Measurements from ENCODE around the gene FUT9. TPM values are rescaled to one million over a fixed set of nuclear protein-coding genes. Genes with fewer than 3 reads are reported as not detected.

FUT9 gene
- polyA plus RNA-seq, 2 of the 4 experiments (the other 2 are of a cell fraction), result not detected

DNA sequence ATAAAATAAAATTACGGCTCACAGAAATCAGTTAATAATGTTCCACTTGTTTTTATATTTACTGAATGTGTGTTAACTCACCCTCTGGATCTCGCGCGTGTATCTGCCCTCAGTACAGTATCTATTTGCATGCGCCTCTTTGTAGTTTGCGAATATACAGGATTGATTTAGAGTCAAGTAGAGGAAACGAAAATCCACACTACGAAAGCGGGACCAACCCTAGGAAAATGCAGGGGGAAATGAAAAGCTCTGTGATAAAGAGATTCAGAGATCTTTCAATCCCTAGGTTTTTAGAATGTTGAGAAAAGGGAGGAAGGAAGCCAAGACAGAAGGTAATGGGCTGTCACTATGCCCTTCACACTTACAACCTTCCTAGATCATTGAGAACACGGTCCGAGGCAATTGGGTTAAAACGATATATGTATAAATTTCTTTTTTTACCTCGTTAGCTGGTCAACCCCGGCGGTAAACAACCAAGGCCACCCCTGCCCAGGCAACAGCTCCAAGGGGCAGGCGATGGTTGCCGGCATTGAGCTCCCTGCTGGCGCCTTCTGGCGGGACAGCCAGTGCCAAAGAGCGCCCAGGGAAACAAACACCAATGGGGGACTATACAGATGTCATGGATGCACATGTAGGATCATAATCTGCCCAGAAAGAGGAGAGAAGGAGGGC is 792 bp upstream of the FUT9 start:
- ChIA-PET POLR2A (no interaction called here), CTCF (interaction anchor here (1.2 kb wide), 1 partner anchor 9 kb away, joined by 3 read pairs; no protein-coding TSS in a partner anchor)
- FAIRE-seq, result no peak
- Histone ChIP-seq H3K9me3 (no peaks in the 10 kb centered on the region), H3K4me2 (no peak overlapping the region), H3K4me1 (no peaks in the 10 kb centered on the region), H3K27ac (no peak overlapping the region), H3K4me3 (no peak overlapping the region)
- WGBS (ENCODE audit: missing lambda C conversion rate), result 35% methylated on average over 20 of the region's 20 CpGs
- TF ChIP-seq ZFP36 (IDR thresholded peaks at IDR 0.05; ENCODE audit: borderline replicate concordance, partially characterized antibody) (no peak), ATOH8 (CRISPR knock-in tag; IDR thresholded peaks at IDR 0.05; ENCODE audit: low read depth) (no peak), NR3C1 (IDR thresholded peaks at IDR 0.05) (no peak), FOSL2 (IDR thresholded peaks at IDR 0.05) (no peak), FOSL2 (CRISPR knock-in tag; IDR thresholded peaks at IDR 0.05) (no peak), CEBPB (IDR thresholded peaks at IDR 0.05) (no peak), EHMT2 (IDR thresholded peaks at IDR 0.05; ENCODE audit: low read depth) (no peak)
- no peak for DNase-seq (ENCODE audit: low read depth in 1 of 2, low spot score in 1 of 2)
- ATAC-seq, result no peak

DNA sequence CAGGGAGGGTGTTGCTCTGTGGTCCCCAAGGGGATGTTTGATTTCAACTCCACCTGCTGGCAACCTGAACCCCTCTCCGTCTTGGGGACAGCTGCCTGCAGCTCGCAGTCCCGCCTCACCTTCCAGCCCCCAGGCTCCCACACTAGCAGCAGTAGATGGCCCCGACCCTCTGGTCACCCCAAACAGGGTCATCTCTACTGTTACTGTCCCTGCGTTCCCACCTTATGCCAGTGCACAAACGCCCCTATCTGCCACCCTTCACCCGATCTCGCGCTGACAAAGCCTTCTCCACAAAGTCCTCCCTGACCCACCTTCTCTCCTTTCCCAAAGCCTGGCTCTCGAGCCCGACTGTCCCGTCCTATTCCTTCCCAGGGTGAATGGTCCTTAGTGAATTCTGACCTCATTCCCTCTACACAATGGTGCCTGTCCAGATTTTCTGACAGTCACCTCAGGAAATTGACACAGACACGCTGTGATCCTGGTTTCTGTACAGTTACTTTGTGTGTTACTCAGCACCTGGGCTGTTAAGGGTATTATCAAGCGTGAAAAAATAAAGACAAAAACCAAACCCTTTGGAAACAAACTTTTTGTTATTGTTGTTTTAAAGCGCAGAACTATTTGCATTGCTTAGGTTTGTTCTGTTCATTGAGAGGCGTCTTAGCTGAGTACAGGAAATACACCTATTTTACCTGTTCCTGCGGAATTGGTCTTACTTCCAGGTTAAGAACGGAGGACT is 728 bp downstream of the FUT9 start:
- POLR2A ChIA-PET, result no interaction called here
- no peak overlapping the region for H3K4me3 ChIP-seq
- no peak overlapping the region for H3K4me2 ChIP-seq
- H3K4me1 ChIP-seq, result no peaks in the 10 kb centered on the region
- H3K27ac ChIP-seq, result no peak overlapping the region
- TF ChIP-seq JUNB (IDR thresholded peaks at IDR 0.05), result no peak
- DNase-seq (ENCODE audit: low read depth in 1 of 2, low spot score in 1 of 2) (no peak), ATAC-seq (no peak), FAIRE-seq (no peak)
- WGBS (ENCODE audit: missing lambda C conversion rate), result 10% methylated on average over 18 of the region's 18 CpGs
- CTCF ChIA-PET, result interaction anchor here (1.0 kb wide), 1 partner anchor 10 kb away, joined by 4 read pairs; no protein-coding TSS in a partner anchor
- no peaks in the 10 kb centered on the region for H3K9me3 ChIP-seq

DNA sequence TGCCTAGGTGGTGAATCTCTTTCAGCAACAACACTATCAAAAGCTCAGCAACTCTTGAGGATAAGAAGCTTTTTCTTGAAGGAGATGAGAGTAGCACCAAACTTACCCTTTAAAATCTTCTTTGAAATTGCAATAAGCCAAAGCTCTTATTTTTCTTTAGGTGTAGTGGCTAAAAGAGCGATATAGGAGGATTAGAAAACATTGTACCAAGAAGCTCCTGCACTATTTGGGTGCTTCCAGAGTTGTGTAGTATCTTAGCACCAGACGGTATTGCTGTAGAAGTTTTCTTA is 1.2 kb downstream of the FUT9 start:
- H3K9me3 ChIP-seq, result no peaks in the 10 kb centered on the region
- TF ChIP-seq EHMT2 (IDR thresholded peaks at IDR 0.05; ENCODE audit: low read depth) (no peak), MYC (IDR thresholded peaks at IDR 0.05; ENCODE audit: borderline replicate concordance, low read length) (no peak), NFE2L2 (conservative IDR thresholded peaks at IDR 0.05; ENCODE audit: low read length) (no peak), RCOR1 (IDR thresholded peaks at IDR 0.05; ENCODE audit: low read depth, low read length) (no peak)
- TF ChIP-seq, protein P1, sequence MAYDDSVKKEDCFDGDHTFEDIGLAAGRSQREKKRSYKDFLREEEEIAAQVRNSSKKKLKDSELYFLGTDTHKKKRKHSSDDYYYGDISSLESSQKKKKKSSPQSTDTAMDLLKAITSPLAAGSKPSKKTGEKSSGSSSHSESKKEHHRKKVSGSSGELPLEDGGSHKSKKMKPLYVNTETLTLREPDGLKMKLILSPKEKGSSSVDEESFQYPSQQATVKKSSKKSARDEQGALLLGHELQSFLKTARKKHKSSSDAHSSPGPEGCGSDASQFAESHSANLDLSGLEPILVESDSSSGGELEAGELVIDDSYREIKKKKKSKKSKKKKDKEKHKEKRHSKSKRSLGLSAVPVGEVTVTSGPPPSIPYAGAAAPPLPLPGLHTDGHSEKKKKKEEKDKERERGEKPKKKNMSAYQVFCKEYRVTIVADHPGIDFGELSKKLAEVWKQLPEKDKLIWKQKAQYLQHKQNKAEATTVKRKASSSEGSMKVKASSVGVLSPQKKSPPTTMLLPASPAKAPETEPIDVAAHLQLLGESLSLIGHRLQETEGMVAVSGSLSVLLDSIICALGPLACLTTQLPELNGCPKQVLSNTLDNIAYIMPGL (CRISPR knock-in tag; IDR thresholded peaks at IDR 0.05; ENCODE audit: borderline replicate concordance), result no peak
- H3K4me1 ChIP-seq, result no peaks in the 10 kb centered on the region
- POLR2A ChIA-PET, result no interaction called here
- FAIRE-seq (no peak), DNase-seq (ENCODE audit: low read depth in 1 of 2, low spot score in 1 of 2) (no peak), ATAC-seq (no peak)
- no peak overlapping the region for H3K4me2 ChIP-seq
- 22% methylated on average over 2 of the region's 2 CpGs for WGBS (ENCODE audit: missing lambda C conversion rate)
- CTCF ChIA-PET, result interaction anchor here (1.0 kb wide), 1 partner anchor 10 kb away, joined by 4 read pairs; no protein-coding TSS in a partner anchor
- no peak overlapping the region for H3K27ac ChIP-seq
- H3K4me3 ChIP-seq, result no peak overlapping the region

GRCh38 chr6:96022225-96022624 is 6.5 kb downstream of the FUT9 start:
- no peaks in the 10 kb centered on the region for H3K4me1 ChIP-seq
- H3K27ac ChIP-seq, result no peak overlapping the region
- POLR2A ChIA-PET, result no interaction called here
- CTCF ChIA-PET, result no interaction called here
- H3K9me3 ChIP-seq, result no peaks in the 10 kb centered on the region
- no peak for ATAC-seq
- H3K4me3 ChIP-seq, result no peak overlapping the region
- FAIRE-seq, result no peak
- TF ChIP-seq, protein P2, sequence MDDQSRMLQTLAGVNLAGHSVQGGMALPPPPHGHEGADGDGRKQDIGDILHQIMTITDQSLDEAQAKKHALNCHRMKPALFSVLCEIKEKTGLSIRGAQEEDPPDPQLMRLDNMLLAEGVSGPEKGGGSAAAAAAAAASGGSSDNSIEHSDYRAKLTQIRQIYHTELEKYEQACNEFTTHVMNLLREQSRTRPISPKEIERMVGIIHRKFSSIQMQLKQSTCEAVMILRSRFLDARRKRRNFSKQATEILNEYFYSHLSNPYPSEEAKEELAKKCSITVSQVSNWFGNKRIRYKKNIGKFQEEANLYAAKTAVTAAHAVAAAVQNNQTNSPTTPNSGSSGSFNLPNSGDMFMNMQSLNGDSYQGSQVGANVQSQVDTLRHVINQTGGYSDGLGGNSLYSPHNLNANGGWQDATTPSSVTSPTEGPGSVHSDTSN (IDR thresholded peaks at IDR 0.05), result no peak
- TF ChIP-seq BHLHE40 (IDR thresholded peaks at IDR 0.05; ENCODE audit: low read depth, low read length), result no peak
- TF ChIP-seq, protein P3, sequence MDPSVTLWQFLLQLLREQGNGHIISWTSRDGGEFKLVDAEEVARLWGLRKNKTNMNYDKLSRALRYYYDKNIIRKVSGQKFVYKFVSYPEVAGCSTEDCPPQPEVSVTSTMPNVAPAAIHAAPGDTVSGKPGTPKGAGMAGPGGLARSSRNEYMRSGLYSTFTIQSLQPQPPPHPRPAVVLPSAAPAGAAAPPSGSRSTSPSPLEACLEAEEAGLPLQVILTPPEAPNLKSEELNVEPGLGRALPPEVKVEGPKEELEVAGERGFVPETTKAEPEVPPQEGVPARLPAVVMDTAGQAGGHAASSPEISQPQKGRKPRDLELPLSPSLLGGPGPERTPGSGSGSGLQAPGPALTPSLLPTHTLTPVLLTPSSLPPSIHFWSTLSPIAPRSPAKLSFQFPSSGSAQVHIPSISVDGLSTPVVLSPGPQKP (IDR thresholded peaks at IDR 0.05; ENCODE audit: low read depth, low read length), result no peak
- TF ChIP-seq HOXB13 (CRISPR knock-in tag; IDR thresholded peaks at IDR 0.05; ENCODE audit: low read depth), result no peak
- TF ChIP-seq, protein P4, sequence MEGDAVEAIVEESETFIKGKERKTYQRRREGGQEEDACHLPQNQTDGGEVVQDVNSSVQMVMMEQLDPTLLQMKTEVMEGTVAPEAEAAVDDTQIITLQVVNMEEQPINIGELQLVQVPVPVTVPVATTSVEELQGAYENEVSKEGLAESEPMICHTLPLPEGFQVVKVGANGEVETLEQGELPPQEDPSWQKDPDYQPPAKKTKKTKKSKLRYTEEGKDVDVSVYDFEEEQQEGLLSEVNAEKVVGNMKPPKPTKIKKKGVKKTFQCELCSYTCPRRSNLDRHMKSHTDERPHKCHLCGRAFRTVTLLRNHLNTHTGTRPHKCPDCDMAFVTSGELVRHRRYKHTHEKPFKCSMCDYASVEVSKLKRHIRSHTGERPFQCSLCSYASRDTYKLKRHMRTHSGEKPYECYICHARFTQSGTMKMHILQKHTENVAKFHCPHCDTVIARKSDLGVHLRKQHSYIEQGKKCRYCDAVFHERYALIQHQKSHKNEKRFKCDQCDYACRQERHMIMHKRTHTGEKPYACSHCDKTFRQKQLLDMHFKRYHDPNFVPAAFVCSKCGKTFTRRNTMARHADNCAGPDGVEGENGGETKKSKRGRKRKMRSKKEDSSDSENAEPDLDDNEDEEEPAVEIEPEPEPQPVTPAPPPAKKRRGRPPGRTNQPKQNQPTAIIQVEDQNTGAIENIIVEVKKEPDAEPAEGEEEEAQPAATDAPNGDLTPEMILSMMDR (IDR thresholded peaks at IDR 0.05), result no peak
- no peak for DNase-seq (ENCODE audit: low read depth in 1 of 2, low spot score in 1 of 2)
- H3K4me2 ChIP-seq, result no peak overlapping the region

All from A549 (cell line).